Astrocyte (in vitro differentiated cells and primary cell): Measurements from ENCODE around the gene TACR2. TPM values are rescaled to one million over a fixed set of nuclear protein-coding genes. Genes with fewer than 3 reads are reported as not detected.

Experiments
- DNase-seq: peaks from one replicate; pipeline ENCODE4 v3.0.0-alpha.2; 2010; ENCODE audit warnings: low read depth
- FAIRE-seq: peaks from 2 replicates; lab custom pipeline; 2011; peaks lifted over from hg19 to GRCh38; lab: Jason Lieb, UNC
- H2AFZ ChIP-seq: 2 replicates; pipeline ENCODE4 v1.6.0; 2012; ENCODE audit warnings: low read depth, low read length, inconsistent platforms
- H3K27ac ChIP-seq: 2 replicates; pipeline ENCODE4 v1.5.1; 2011; ENCODE audit warnings: low read depth, low read length, inconsistent platforms
- H3K27me3 ChIP-seq: 2 replicates; pipeline ENCODE4 v1.6.0; 2011; ENCODE audit warnings: low read length, inconsistent platforms; ENCODE audit not compliant: insufficient read depth
- H3K36me3 ChIP-seq: 2 replicates; pipeline ENCODE4 v1.5.1; 2011; ENCODE audit warnings: low read length, inconsistent platforms; ENCODE audit not compliant: insufficient read depth
- H3K4me1 ChIP-seq: 2 replicates; pipeline ENCODE4 v1.5.1; 2011; ENCODE audit warnings: low read length, inconsistent platforms; ENCODE audit not compliant: insufficient read depth
- H3K4me2 ChIP-seq: 2 replicates; pipeline ENCODE4 v1.6.0; 2012; ENCODE audit warnings: low read length, inconsistent platforms
- H3K4me3 ChIP-seq: 2 replicates; pipeline ENCODE4 v1.5.1; 2011; ENCODE audit warnings: low read depth, mild to moderate bottlenecking, low read length, inconsistent platforms; ENCODE audit not compliant: insufficient read depth
- H3K79me2 ChIP-seq: 2 replicates; pipeline ENCODE4 v1.6.0; 2012; ENCODE audit warnings: mild to moderate bottlenecking, low read length, inconsistent platforms; ENCODE audit not compliant: insufficient read depth
- H3K9ac ChIP-seq: 2 replicates; pipeline ENCODE4 v1.6.0; 2012; ENCODE audit warnings: mild to moderate bottlenecking, low read length, inconsistent platforms
- H3K9me3 ChIP-seq: 2 replicates; pipeline ENCODE4 v1.5.1; 2012; ENCODE audit warnings: low read depth, mild to moderate bottlenecking, low read length, inconsistent platforms; ENCODE audit not compliant: insufficient read depth
- H4K20me1 ChIP-seq: 2 replicates; pipeline ENCODE4 v1.6.0; 2012; ENCODE audit warnings: low read length, inconsistent platforms; ENCODE audit not compliant: insufficient read depth
- H3K27ac Mint-ChIP-seq: one replicate; pipeline ENCODE4 v1.8.0; 2021; ENCODE audit warnings: mild to moderate bottlenecking, mixed read lengths; ENCODE audit not compliant: unreplicated experiment
- H3K27me3 Mint-ChIP-seq: one replicate; pipeline ENCODE4 v1.8.0; 2021; ENCODE audit warnings: low read depth, mixed read lengths; ENCODE audit not compliant: unreplicated experiment
- H3K36me3 Mint-ChIP-seq: one replicate; pipeline ENCODE4 v1.8.0; 2021; ENCODE audit warnings: low read depth, mixed read lengths; ENCODE audit not compliant: unreplicated experiment
- H3K4me1 Mint-ChIP-seq: one replicate; pipeline ENCODE4 v1.8.0; 2021; ENCODE audit warnings: low read depth, mixed read lengths; ENCODE audit not compliant: unreplicated experiment
- H3K4me3 Mint-ChIP-seq: one replicate; pipeline ENCODE4 v1.8.0; 2021; ENCODE audit warnings: mild to moderate bottlenecking, moderate library complexity, mixed read lengths; ENCODE audit not compliant: unreplicated experiment
- H3K9me3 Mint-ChIP-seq: one replicate; pipeline ENCODE4 v1.8.0; 2021; ENCODE audit warnings: mild to moderate bottlenecking, mixed read lengths; ENCODE audit not compliant: unreplicated experiment
- EZH2 ChIP-seq: IDR thresholded peaks from 2 replicates; pipeline ENCODE4 v1.6.1; 2012; ENCODE audit warnings: mild to moderate bottlenecking, low read length, inconsistent platforms; ENCODE audit not compliant: insufficient read depth
- total RNA-seq: library from RNA; stranded (reverse); gene quantifications from 2 replicates; pipeline ENCODE4 v1.2.1, GENCODE V29; 2021
- TF ChIP-seq, protein P1 (sequence below): IDR thresholded peaks from 2 replicates; pipeline ENCODE4 v1.5.1; 2011; ENCODE audit warnings: low read depth, mild to moderate bottlenecking, inconsistent platforms, low read length, moderate library complexity; ENCODE audit not compliant: insufficient read depth

The TACR2 gene
- total RNA-seq, 1 donor from 2014 or later = not detected

DNA sequence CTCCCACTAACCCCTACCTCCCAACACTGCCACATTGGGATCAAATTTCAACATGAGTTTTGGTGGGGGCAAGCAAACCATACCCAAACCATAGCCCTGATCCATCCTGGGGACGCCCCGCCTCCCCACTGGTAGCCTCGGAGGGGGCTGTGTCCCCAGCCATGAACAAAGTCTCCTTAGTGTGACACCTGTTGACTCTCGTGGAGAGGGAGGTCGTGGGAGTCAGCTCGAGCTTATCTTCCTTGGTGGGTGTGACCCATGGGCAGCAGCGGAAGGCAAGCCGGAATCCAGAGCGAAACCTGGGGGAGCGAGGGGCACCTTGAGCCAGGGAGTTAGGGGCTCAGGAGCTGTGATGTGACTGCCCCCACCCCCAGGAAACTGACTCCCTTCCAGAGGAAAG is 11.9 kb downstream of the TACR2 start:
- DNase-seq = no peak

DNA sequence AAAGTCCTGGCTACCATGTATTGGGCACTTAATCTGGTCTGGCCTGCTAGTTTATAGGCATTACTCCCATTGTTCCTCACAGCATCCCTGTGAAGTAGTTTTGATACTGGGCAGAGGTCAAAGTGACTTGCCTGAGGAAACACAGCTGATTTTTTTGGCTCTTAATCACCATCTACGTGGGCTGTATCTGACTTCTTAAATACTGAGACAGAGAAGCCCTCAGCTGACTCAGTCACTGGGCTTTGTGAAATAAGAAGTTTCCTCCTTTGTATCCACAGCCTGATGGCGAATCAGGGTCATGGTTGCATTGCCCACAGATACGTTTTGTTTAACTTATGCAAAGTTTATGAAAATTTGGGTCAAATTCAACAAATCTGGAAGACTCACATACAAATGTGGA is 13.2 kb downstream of the TACR2 start:
- no peaks in the 10 kb centered on the region for H3K9me3 Mint-ChIP-seq
- Histone ChIP-seq H3K4me2 (peak overlapping the region; percentile 3), H2AFZ (no peak overlapping the region), H3K27ac (no peak overlapping the region), H3K9me3 (no peaks in the 10 kb centered on the region), H3K9ac (no peak overlapping the region), H3K79me2 (no peaks in the 10 kb centered on the region), H3K27me3 (no peaks in the 10 kb centered on the region), H3K4me3 (no peak overlapping the region), H4K20me1 (no peaks in the 10 kb centered on the region), H3K36me3 (peaks cover under 1% of the 10 kb centered on the region), H3K4me1 (peaks cover 10% of the 10 kb centered on the region)
- TF ChIP-seq, protein P1, sequence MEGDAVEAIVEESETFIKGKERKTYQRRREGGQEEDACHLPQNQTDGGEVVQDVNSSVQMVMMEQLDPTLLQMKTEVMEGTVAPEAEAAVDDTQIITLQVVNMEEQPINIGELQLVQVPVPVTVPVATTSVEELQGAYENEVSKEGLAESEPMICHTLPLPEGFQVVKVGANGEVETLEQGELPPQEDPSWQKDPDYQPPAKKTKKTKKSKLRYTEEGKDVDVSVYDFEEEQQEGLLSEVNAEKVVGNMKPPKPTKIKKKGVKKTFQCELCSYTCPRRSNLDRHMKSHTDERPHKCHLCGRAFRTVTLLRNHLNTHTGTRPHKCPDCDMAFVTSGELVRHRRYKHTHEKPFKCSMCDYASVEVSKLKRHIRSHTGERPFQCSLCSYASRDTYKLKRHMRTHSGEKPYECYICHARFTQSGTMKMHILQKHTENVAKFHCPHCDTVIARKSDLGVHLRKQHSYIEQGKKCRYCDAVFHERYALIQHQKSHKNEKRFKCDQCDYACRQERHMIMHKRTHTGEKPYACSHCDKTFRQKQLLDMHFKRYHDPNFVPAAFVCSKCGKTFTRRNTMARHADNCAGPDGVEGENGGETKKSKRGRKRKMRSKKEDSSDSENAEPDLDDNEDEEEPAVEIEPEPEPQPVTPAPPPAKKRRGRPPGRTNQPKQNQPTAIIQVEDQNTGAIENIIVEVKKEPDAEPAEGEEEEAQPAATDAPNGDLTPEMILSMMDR = no peak
- TF ChIP-seq EZH2 = no peak
- H3K36me3 Mint-ChIP-seq = peaks cover 39% of the 10 kb centered on the region
- H3K27me3 Mint-ChIP-seq = no peaks in the 10 kb centered on the region
- no peak overlapping the region for H3K27ac Mint-ChIP-seq
- no peak overlapping the region for H3K4me3 Mint-ChIP-seq
- FAIRE-seq = no peak
- peaks cover 4% of the 10 kb centered on the region for H3K4me1 Mint-ChIP-seq
- DNase-seq = peak; percentile 88

More for the DNA sequence above, 11.9 kb downstream of the TACR2 start:
- FAIRE-seq = no peak
- H3K27ac ChIP-seq = no peak overlapping the region
- H3K9me3 Mint-ChIP-seq = no peaks in the 10 kb centered on the region
- no peaks in the 10 kb centered on the region for H3K27me3 Mint-ChIP-seq
- no peak for TF ChIP-seq EZH2
- TF ChIP-seq, protein P1 = no peak
- H2AFZ ChIP-seq = no peak overlapping the region
- no peak overlapping the region for H3K9ac ChIP-seq
- no peak overlapping the region for H3K4me3 ChIP-seq
- no peaks in the 10 kb centered on the region for H4K20me1 ChIP-seq
- H3K9me3 ChIP-seq = no peaks in the 10 kb centered on the region
- H3K4me1 Mint-ChIP-seq = peaks cover 4% of the 10 kb centered on the region
- no peak overlapping the region for H3K4me3 Mint-ChIP-seq
- no peak overlapping the region for H3K27ac Mint-ChIP-seq
- H3K36me3 ChIP-seq = no peaks in the 10 kb centered on the region
- no peaks in the 10 kb centered on the region for H3K79me2 ChIP-seq
- peaks cover 10% of the 10 kb centered on the region for H3K4me1 ChIP-seq
- H3K27me3 ChIP-seq = no peaks in the 10 kb centered on the region
- no peak overlapping the region for H3K4me2 ChIP-seq
- peaks cover 35% of the 10 kb centered on the region for H3K36me3 Mint-ChIP-seq

DNA sequence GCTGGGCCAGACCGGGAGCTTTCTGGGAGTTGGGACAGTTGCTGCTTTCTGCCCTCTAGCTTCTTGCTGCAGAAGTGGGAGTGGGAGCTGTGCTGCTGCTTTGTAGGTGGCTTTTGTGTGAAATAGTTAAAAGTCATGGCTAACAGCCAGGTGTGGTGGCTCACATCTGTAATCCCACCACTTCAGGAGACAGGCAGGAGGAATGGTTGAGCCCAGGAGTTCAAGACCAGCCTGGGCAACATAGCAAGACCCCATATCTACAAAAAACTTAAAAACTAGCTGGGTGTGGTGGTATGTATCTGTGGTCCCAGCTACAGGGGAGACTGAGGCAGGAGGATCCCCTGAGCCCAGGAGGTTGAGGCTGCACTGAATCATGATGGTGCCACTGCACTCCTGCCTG is 13.7 kb downstream of the TACR2 start:
- no peak overlapping the region for H3K4me2 ChIP-seq
- FAIRE-seq (no peak), DNase-seq (no peak)
- Mint-ChIP-seq H3K9me3 (no peaks in the 10 kb centered on the region), H3K36me3 (peaks cover 42% of the 10 kb centered on the region), H3K27ac (peak overlapping the region; percentile 53), H3K27me3 (no peaks in the 10 kb centered on the region), H3K4me1 (peaks cover 4% of the 10 kb centered on the region), H3K4me3 (no peak overlapping the region)
- H3K9ac ChIP-seq = no peak overlapping the region
- no peak overlapping the region for H2AFZ ChIP-seq
- no peaks in the 10 kb centered on the region for H3K79me2 ChIP-seq
- TF ChIP-seq, protein P1 = no peak
- no peak for TF ChIP-seq EZH2
- H3K27ac ChIP-seq = no peak overlapping the region
- no peaks in the 10 kb centered on the region for H4K20me1 ChIP-seq
- H3K4me1 ChIP-seq = peaks cover 10% of the 10 kb centered on the region
- H3K27me3 ChIP-seq = no peaks in the 10 kb centered on the region
- no peaks in the 10 kb centered on the region for H3K9me3 ChIP-seq
- no peak overlapping the region for H3K4me3 ChIP-seq
- H3K36me3 ChIP-seq = peaks cover 2% of the 10 kb centered on the region
